Measurements from ENCODE around the gene PIK3C2B. TPM values are rescaled to one million over a fixed set of nuclear protein-coding genes. Genes with fewer than 3 reads are reported as not detected.

The PIK3C2B gene
- total RNA-seq, 3 donors from 2014 or later, result 17.6 to 31.5 (median 24.9) TPM

GRCh38 chr1:204465546-204466415 lies 28.8 kb downstream of the PIK3C2B start:
- Histone ChIP-seq H3K4me3 (peak overlapping the region in 1 of 3 donors; percentile 6), H3K27ac (peak overlapping the region; percentile 79 to 83), H3K27me3 (no peaks in the 10 kb centered on the region), H3K9me3 (no peaks in the 10 kb centered on the region), H3K4me1 (peaks cover 4 to 10% of the 10 kb centered on the region in 2 donors), H3K36me3 (no peaks in the 10 kb centered on the region)
- TF ChIP-seq, protein P1, sequence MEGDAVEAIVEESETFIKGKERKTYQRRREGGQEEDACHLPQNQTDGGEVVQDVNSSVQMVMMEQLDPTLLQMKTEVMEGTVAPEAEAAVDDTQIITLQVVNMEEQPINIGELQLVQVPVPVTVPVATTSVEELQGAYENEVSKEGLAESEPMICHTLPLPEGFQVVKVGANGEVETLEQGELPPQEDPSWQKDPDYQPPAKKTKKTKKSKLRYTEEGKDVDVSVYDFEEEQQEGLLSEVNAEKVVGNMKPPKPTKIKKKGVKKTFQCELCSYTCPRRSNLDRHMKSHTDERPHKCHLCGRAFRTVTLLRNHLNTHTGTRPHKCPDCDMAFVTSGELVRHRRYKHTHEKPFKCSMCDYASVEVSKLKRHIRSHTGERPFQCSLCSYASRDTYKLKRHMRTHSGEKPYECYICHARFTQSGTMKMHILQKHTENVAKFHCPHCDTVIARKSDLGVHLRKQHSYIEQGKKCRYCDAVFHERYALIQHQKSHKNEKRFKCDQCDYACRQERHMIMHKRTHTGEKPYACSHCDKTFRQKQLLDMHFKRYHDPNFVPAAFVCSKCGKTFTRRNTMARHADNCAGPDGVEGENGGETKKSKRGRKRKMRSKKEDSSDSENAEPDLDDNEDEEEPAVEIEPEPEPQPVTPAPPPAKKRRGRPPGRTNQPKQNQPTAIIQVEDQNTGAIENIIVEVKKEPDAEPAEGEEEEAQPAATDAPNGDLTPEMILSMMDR (IDR thresholded peaks at IDR 0.05), result no peak
- TF ChIP-seq POLR2A (IDR thresholded peaks at IDR 0.05) (no peak), POLR2AphosphoS5 (IDR thresholded peaks at IDR 0.05) (no peak)
- DNase-seq (ENCODE audit: low spot score in 2 of 2), result no peak
- intact Hi-C loops (cut with DNase I; ENCODE audit: low total_unique reads), result no loop called here

DNA sequence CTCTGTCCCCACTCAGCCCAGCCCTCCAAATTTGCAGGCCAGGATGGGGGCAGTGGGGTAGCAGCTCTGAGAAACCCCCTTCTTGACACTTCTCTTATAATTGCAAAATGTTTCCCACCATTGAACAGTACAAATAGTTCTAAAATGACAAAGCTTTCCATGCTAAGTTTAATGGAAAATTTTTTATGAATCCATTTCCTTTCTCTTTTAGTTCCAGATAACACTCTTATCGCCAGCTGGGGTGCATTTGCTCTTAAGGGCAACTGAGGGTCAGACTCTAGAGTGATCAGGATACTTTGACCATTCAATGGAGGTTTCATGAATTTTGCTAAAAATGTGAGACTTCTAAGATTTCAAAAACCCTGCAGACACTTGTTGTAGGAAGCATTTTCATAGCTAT lies 29.9 kb downstream of the PIK3C2B start:
- Histone ChIP-seq H3K4me1 (peaks cover 4 to 10% of the 10 kb centered on the region in 2 donors), H3K27ac (peak overlapping the region in 1 of 2 donors; percentile 73), H3K27me3 (no peaks in the 10 kb centered on the region), H3K4me3 (no peak overlapping the region), H3K36me3 (no peaks in the 10 kb centered on the region), H3K9me3 (no peaks in the 10 kb centered on the region)
- intact Hi-C loops (cut with DNase I; ENCODE audit: low total_unique reads), result loop anchor here (5.0 kb wide), 1 partner anchor 382 kb away; no protein-coding TSS in a partner anchor
- no peak for TF ChIP-seq POLR2AphosphoS5 (IDR thresholded peaks at IDR 0.05)
- no peak for TF ChIP-seq POLR2A (IDR thresholded peaks at IDR 0.05)
- TF ChIP-seq, protein P1 (IDR thresholded peaks at IDR 0.05), result no peak
- no peak for DNase-seq (ENCODE audit: low spot score in 2 of 2)

GRCh38 chr1:204464187-204464631 lies 30.4 kb downstream of the PIK3C2B start:
- TF ChIP-seq, protein P1 (IDR thresholded peaks at IDR 0.05), result no peak
- TF ChIP-seq POLR2AphosphoS5 (IDR thresholded peaks at IDR 0.05) (no peak), POLR2A (IDR thresholded peaks at IDR 0.05) (no peak)
- intact Hi-C loops (cut with DNase I; ENCODE audit: low total_unique reads), result loop anchor here (5.0 kb wide), 1 partner anchor 382 kb away; no protein-coding TSS in a partner anchor
- H3K4me1 ChIP-seq, result peaks cover 4 to 10% of the 10 kb centered on the region in 2 donors

DNA sequence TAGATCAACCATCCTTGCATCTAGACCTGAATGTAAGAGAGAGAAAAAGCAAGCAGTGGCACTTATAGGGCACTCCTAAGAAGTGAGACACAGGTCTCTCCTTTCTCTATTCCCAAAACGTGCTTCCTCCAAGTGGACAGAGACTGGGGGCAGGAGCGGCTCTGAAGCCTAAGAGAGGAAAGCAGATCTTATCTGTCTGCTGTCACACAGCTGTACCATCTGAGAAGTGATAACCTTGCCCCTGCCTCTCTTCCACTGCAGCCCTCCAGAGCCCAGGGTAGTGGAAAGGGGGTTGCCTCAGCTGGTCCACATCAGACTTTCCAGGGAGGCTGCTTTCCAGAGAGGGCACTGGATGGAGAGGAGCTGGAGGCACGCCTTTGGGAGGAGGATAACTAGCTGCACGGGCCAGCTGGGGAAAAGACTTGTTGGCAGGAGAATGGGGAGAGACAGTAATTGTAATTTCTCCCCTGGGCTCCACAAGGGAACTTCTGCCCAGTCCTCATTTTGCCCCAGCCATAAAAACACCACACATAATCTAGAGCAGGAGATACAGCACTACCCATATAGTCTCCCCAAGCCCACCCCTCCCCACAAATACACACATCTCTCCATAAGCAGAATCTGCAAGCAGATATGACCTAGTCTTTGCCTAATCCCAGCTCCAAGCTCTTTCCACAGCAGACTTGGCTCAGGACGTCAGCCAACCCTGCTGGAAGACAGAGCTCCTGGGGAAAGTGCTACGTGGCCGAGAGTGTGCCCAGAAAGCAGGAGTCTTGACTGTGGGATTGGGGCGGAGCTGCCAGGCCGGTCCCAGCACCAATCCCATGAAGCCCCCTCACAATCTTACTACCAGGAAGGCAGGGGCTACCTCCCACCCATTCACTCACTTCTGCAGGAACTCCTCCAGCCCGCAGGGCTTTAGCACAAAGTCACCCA lies 31.2 kb downstream of the PIK3C2B start:
- Histone ChIP-seq H3K4me3 (no peak overlapping the region), H3K36me3 (no peaks in the 10 kb centered on the region), H3K9me3 (no peaks in the 10 kb centered on the region), H3K4me1 (peaks cover 4 to 10% of the 10 kb centered on the region in 2 donors), H3K27me3 (no peaks in the 10 kb centered on the region), H3K27ac (peak overlapping the region in 1 of 2 donors; percentile 73)
- intact Hi-C loops (cut with DNase I; ENCODE audit: low total_unique reads), result loop anchor here (5.0 kb wide), 1 partner anchor 381 kb away; no protein-coding TSS in a partner anchor
- DNase-seq (ENCODE audit: low spot score in 2 of 2), result no peak
- no peak for TF ChIP-seq POLR2A (IDR thresholded peaks at IDR 0.05)
- TF ChIP-seq, protein P1 (IDR thresholded peaks at IDR 0.05), result no peak
- TF ChIP-seq POLR2AphosphoS5 (IDR thresholded peaks at IDR 0.05), result no peak

More at GRCh38 chr1:204464187-204464631, 30.4 kb downstream of the PIK3C2B start:
- Histone ChIP-seq H3K36me3 (no peaks in the 10 kb centered on the region), H3K27ac (peak overlapping the region in 1 of 2 donors; percentile 73), H3K27me3 (no peaks in the 10 kb centered on the region), H3K9me3 (no peaks in the 10 kb centered on the region), H3K4me3 (no peak overlapping the region)
- no peak for DNase-seq (ENCODE audit: low spot score in 2 of 2)
